DMS79 treated with DMSO at 0.1 percent for 48 hours (cell line): ENCODE data around the gene UGT8.
"Not testable (repeated sequence)": the region's sequence is repeated elsewhere in the genome, so short reads cannot be mapped to it uniquely, and the experiment has no call there.

Source experiments
- DNase-seq: peaks from one replicate; lab custom pipeline; 2025; lab: John Stamatoyannopoulos, UW

The UGT8 gene, protein sequence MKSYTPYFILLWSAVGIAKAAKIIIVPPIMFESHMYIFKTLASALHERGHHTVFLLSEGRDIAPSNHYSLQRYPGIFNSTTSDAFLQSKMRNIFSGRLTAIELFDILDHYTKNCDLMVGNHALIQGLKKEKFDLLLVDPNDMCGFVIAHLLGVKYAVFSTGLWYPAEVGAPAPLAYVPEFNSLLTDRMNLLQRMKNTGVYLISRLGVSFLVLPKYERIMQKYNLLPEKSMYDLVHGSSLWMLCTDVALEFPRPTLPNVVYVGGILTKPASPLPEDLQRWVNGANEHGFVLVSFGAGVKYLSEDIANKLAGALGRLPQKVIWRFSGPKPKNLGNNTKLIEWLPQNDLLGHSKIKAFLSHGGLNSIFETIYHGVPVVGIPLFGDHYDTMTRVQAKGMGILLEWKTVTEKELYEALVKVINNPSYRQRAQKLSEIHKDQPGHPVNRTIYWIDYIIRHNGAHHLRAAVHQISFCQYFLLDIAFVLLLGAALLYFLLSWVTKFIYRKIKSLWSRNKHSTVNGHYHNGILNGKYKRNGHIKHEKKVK

DNA sequence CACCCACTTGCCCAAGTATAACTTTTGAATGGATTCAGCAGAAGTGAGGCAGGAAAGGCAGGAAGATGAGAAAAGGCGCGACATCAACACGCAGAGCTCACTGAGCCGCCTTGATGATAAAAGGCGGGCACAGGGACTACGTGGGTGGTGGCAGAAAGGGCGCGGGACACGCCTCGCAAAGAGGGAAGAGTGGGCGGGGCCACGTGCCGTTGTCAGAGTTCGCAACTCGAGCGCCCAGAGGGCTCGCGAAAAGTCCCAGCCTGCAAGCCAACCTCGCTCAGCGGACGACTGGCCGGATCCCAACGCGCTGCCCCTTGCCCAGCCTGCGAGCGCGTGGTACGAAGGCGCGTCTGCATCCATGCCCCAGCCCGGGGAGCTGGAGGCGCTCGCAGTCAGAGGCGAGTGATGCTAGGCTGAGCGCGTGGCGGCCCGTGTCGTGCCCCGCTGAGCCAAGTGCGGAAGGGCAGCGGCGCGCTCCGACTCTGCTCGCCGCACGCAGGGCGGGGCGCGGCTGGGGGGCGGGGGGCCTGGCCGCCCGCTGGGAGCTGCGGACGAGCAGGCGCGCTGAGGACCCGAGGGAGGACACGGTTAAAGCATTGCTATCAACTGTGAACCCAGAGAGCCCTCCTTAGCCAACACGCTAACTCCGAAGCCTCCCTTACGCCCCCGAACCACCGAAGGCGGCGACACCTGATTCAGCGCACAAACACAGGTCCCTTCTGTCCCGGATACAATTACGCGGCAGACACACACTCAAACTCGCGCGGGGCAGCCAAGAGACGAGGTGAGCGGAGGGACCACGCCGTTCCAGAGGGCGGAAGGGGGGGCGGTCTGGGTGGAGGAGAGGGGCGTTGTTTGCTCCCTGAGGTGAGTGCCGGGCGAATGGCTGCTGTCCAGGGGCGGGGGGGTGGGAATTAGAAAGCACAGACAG, at the start of gene UGT8:
UGT8 (plus strand) TSS at position 617 of the 931 bp plus-strand sequence. CDS start 24,074 bp downstream, outside the sequence.
- peak; percentile 1 for DNase-seq

DNA sequence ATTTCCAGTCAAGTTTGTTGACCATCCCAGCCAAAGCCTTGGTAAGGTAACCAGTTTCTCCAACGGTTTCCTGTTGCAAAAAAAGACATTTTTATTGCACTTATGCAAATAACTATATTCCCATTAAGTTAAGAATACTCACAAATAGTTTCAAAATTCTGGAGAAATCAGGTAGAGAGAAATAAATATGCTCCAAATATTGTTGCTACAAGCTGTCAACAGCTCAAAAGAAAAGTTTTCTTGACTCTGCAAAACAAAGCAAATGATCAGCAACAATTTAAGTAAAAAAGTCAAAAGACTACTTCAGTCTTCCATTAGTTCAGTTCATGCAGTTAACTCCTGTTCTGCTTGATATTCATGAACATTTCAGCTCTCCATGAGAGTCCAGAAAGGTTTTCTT, 49.0 kb upstream of the UGT8 start:
- no peak for DNase-seq

DNA sequence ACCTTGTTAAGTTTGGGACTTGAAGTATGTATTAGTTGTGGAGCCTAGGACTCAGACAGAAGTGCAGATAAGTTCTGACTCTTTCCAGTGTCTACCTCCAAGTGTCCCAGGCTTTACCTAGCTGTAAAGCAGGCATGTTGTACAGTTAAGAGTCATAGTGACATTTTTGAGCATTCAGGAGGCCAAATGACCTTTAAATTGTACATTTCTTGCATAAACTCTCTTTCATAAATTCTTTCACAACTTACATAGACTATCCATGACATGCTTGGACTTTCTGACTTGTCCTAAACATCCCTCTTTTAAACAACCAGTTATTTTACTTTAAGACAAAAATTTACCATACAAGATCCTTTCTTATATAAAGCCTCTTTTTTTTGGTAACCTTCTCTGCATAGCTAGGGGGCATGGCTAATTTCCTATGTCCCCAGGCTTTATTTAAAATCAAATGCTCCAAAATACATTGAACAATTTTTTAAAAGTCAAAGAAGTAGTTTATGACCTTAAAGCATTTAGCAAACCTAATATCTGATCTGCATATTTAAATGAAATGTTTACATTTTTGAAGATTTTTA, 40.1 kb upstream of the UGT8 start:
- DNase-seq: no peak

DNA sequence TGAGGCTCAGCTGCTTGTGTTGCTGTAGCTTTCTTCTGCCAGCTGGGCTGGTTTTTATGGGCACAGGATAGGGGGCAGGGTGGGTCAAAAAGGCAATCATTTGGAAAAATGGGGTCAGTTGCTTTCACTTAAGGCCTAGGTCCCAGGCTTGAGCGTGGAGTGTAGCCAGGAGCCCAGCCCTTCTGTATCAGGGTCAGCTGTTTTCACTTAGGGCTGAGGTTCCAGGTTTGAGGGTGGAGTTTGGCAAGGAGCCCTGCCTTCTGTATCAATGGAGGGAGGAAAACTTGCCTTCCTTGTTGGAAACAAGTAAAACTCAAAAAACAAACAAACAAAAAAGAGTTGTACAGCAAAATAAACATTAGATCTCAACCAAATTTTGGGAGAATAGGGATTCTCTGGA, 37.0 kb upstream of the UGT8 start:
- DNase-seq: no peak

DNA sequence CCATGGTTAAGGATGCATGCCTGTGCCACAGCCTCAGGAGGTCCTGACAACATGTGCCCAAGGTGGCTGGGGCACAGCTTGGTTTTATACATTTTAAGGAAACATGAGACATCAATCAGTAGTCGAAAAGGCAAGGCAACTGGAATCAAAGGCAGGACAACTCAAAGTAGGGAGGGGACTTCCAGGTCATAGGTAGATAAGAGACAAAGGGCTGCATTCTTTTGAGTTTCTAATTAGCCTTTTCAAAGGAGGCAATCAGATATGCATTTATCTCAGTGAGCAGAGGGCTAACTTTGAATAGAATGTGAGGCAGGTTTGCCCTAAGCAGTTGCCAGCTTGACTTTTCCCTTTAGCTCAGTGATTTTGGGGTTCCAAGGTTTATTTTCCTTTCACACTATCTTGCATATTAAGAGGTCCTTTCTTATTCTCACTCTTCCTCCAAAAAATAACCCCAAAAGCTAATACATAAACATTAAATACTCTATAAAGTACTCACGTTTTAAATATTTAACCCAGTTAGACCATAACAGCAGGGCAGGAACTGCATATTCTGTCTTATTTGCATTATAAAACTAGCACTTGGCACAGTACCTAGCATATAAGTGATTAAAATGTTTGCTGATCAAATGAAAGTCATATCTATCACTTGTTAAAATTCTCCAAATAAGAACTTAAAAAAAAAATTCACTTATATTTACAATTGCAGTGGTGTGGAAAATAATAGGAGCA, 36.3 kb upstream of the UGT8 start:
- DNase-seq: no peak

DNA sequence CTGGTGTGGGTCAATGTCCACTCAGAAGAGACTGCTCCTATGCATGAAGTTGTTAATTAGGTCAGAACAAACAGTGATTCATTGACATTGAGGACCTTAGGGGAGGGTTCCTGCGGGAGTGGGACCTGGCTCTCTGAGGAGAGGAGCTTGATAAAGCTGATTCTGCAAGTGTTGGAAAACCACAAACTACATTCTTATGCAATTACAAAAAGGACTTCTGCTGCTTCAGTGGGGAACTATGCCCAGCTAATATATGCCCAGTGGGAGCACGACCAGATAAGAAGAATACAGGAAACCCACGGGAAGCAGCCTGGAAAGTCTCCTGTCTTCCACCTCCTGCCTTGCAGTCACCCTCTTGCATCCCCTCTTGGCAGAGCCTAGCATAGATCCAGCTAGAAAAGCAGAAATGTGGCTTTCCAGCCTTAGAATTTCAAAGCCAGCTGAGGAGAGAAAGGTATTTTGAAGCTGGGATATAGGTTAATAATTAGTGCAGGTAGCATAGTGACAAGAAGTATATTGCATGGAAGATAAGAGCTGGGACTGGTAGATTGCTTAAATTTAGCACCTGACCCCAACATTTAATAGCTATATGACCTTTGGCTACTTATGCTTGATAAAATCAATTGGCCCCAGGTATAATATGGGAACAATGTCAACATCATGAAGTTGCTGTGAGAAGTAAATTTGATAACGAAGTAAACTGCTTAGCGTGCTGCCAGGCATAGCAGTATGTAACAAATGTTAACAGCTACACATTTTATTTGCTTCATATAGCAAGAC, 34.9 kb upstream of the UGT8 start:
- DNase-seq: no peak

DNA sequence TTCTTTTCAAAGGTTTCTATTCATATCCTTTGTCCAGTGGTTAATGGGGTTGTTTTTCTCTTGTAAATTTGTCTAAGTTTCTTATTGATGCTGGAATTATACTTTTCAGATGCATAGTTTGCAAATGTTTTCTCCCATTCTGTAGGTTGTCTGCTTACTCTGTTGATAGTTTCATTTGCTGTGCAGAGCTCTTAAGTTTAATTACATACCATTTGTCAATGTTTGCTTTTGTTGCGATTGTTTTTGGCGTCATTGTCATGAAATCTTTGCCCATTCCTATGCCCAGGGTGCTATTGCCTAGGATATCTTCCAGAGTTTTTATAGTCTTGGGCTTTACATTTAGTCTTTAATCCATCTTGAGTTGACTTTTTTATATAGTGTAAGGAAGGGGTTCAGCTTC, 21.2 kb upstream of the UGT8 start:
- DNase-seq: no peak

DNA sequence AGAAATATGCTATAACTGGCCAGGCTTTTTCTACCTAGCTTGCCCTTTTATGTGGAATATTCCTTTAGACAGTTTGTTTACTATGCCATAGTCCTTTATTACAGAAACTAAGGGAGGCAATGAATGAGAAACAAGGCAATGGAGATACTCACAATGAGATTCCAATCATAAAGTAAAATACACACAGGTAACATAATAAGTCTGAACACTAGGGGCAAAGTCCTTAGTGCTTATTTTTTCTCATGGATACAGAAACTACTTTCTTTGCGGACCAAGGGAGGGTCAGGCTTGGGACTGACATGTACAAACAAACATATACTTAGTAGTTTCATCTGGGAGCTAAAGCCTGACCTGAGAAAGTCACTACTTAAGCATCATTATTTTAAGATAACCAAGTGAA, 16.0 kb upstream of the UGT8 start:
- no peak for DNase-seq

DNA sequence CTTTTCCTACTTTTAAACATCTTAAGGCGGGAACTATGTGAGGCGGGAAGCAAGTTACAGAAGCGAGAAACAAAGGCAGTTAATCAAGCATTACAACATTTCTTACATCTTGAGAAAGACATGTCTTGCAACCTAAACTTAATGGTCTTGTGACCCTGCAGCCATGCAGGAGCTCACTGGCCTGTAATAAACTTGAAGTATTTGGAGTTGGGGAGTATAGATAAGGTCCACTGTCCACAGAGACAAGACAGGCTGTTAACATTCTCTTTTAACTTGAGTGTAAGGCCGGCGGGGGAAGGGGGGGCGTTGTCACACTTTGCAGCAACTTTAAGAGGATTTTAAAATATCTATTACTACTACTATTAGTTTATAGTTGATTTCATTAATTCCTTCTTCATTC, 10.3 kb upstream of the UGT8 start:
- no peak for DNase-seq

DNA sequence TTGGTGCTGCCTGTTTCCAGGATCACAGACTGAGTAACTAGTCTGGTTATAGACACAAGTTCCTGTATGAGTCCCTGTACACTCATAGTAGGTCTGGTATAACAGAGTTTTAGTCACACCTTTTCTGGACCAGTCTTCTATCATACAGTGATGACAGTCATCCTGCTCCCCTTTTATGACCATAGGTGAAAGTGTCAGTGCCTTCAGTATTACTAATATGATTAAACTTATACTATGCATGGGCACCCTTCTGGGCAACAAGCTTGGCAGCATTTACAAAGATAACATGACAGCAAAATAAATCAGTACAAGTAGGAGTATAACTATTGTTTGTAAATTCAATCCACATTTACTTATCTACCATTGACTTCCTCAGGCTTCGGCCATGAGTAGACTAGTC, 8.2 kb upstream of the UGT8 start:
- not testable (repeated sequence) for DNase-seq

DNA sequence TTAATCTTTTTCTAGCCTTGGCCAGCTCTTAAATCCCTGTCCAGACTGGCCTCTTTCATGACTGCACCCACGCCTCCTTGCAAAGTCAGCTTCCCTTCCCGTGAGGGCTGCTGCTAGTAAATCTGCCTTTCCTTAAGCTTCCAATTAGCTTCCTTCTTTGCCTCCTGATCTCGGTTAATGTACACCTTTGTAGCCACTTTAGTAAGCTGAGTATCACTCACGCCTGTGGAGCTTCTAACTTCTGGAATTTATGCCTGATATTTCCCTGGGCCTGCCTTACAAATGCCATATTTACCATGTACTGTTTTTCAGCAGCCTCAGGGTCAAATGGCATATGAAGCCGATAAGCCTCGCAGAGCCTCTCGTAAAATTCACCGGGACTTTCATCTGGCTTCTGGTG, 5.1 kb upstream of the UGT8 start:
- DNase-seq: no peak

DNA sequence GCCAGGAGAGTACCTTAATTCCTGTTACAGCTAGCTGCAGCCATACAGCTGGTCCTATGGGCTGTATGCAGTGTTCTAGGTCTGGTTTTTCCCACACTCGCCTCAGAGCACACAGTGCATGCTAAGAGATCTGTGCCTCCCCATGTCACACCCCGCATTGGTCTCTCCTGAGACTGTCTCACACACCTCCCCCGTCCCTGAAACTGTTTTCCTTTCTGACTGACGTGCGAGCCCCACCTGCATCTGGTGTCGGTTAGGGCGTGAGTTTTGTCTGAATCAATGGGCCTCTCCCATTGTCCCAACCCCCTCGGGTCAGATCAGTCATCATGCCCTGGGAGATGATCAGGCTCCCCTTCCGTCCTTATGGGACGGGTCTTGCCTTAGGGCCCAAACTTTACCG, 3.4 kb upstream of the UGT8 start:
- no peak for DNase-seq

DNA sequence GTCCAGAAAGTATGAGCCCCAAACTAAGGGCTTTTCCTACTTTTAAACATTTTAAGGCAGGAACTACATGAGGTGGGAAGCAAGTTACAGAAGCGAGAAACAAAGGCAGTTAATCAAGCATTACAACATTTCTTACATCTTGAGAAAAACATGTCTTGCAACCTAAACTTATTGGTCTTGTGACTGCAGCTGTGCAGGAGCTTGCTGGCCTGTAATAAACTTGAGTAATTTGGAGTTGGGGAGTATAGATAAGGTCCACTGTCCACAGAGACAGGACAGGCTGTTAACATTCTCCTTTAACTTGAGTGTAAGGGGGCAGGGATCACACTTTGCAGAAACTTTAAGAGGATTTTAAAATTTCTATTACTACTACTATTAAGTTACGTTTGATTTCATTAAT, 2.7 kb upstream of the UGT8 start:
- DNase-seq: no peak

DNA sequence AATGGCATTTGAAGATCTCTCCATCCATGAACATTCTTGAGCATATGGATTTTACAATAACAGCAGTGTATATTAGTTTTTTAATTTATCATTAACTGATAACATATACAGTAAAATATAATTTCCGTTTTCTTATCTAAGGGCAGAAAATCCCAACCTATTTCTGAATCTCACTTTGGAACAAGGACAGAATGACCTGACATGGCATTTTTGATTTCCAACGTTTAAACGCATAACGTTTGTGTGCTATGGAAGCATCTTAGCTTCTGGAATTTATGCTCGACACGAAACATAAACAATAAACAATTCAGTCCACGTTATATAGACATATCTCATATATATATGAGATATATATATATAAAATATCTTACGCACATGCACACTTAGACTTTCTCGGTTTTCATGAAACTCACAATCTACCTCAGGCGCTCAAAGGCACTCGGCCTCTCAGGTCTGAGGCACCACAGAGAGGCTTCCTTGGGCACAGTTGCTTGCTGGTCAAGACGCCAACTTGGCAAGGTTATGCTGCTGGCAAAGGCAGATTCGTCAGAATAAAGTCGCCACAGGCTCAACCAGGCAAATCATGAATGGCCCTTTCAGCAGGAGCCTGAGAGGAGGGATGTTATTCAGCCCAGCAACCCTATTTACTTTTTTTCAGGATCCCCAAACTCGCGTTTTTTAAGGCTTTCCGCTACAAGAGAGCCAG, 1.0 kb upstream of the UGT8 start:
- DNase-seq: no peak

DNA sequence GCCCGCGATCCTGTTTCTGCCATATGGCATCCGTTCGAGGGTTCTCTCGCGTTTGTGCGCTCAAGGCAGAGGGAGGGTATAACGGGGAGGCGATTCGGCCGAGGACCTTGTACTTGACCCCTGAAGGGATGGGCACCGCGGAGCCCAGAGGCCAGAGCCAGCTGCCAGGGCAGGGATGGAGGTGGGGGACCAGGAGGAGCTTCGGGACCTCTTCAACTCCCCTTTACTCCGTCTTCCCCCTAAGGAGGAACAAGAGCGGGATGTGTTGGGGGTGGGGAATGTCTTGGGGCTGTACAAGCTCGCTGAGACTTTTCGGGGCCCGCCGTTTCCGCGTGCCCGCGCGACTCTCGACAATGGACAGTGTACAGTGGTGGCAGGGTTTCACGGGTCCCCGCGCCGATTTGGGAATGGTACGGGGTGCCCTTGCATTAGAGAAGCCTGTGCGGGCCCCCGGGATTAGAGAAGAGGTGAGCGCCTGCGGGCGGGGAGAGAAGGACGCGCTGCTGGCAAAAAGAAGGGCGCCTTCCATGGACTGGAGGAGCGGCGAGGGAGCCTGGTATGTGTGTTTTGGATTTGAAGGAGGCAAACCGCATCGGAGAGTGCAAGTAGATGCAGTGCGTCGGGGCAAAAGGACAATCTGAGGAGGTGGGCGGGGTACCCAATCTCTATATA, 760 bp downstream of the UGT8 start:
- no peak for DNase-seq

DNA sequence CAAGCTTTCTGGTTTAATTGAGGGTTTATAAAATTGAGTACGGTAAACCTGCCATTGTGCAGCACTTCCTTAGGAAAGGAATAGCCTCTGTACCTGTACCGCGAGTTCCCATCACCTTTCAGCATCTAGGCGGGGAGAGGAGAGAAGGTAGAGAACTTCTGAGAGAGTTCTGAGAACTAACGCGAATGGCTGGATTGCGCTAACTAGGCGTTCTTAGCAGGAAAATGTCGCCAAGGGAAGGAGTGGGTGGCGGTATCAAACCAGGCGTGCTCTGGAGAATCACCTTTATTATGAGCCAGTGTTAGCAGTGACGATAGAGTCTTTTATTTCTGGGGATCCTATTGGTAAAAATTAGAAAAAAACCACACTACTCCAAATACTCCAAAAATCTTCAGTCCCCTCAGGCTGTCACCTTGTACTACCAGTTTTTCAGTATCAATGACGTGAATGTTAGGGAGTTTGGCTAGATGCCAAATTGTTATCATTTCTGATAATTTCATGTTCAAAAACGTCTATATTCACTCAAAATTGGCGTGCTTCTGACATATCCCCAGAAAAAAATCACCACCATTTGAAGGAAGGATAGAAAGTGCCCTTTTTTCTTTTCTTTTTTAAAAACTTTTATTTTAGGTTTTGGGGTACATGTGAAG, 1.4 kb downstream of the UGT8 start:
- no peak for DNase-seq

DNA sequence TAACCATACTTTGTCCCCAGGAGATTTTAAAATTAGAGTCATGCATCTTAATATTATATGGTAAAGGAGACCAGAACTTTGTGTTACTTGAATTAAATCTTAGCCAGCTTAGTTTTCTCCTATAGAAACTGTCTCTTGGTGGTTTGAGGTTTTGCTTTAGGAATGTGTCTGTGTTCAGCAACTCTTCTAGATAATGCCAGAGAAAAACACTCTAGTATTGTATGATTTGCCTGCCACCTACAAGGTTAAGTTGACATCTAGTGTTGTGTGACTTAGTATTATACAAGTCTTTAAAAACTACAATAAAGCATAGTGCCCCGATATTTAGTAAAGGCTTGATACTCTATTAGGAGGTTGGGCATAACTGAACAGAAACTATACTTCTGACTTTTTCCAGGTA, 2.1 kb downstream of the UGT8 start:
- DNase-seq: no peak

DNA sequence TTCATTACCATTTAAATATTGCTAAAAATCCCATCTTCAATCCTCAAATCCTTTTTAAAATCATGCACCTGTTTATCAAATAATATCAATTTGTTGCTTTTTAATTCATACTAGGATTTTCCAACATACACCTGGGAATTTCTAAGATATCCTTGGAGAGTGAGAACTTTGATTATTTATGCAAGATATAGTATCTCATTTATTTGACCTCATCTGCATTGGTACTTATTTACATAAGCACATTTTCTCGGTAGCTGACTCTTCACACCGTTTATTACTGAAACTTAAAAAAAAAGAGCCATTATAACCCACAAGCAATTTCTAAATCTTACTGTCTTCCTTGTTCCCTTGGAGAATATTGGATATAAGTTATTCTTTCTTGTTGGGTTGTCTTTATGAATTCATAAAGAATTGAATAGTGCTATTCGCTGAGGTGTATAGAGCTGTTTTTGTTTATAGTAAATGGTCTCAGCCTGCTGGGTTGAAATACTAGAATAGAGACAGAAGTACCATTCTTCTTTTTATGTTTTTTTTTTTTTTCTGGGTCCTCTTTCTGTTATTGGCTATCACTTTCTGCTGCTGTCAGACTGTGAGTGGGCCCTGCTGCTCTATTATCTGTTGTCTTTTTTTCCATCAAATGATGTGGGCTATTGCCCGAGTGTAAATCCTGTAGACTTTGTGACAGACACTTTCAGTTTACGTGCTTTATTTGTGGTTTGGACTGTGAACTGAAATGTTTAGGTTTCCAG, 2.9 kb downstream of the UGT8 start:
- no peak for DNase-seq

DNA sequence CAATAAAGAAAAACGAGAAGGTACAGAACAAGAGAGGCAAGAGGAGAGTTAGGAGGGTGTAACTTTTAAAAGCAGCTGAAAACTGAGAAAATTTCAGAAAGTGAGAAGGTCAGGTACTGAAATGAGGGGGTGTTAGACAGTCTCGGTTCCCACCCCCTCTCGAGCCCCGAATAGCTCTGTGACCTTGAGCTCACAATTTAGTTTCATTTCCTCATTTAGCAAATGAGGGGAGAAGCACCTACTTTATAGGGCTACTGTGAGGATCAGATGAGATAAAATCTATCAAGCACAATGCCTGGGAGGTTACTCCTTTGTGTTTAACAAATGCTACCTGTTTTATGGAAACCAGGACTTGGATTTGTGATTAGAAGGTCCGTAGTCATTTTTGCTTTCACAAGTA, 4.9 kb downstream of the UGT8 start:
- no peak for DNase-seq
